GM19372 (cell line): Measurements from ENCODE around the gene ELMOD1.

Source experiments
- ATAC-seq: cut with Tn5 transposase; IDR thresholded peaks from one replicate; pipeline ENCODE4 v1.9.1; 2021; ENCODE audit warnings: mild to moderate bottlenecking, low read depth, moderate library complexity; ENCODE audit not compliant: unreplicated experiment

The ELMOD1 gene

DNA sequence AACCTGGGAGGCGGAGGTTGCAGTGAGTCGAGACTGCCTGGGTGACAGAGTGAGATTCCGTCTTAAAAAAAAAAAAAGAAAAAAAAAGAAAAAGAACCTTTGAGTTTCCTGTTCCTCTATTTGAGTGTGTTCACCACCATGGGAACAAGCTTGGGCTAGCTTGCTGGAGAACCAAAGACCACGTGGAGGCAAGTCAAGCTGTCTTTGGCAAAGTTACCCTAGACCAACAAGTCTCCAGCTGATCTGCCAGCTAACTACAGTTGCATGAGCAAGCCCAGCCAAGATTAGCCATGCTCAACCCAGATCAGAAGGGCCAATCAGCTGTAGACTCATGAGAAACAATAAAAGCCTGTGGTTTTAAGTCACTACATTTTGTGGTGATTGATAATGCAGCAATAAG is 91.2 kb downstream of the ELMOD1 start:
- no peak for ATAC-seq

DNA sequence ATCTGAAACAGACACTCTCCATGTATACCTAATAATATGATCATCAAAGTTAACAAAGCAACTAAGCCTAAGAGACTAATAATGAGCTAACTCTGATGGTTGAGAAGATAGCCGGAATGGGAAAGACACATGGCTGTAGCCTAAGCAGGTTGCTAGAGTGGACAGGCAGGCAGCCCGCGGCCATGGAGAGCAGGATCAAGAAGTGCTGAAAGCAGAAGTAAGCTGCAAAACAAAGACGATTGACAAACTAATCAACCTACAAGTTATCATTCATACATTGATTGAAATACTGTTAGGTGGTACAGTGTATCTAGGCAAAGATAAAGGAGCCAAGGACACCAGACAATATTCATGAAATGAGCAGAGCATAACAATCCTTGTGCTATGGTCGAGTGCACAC is 91.6 kb downstream of the ELMOD1 start:
- ATAC-seq = no peak

DNA sequence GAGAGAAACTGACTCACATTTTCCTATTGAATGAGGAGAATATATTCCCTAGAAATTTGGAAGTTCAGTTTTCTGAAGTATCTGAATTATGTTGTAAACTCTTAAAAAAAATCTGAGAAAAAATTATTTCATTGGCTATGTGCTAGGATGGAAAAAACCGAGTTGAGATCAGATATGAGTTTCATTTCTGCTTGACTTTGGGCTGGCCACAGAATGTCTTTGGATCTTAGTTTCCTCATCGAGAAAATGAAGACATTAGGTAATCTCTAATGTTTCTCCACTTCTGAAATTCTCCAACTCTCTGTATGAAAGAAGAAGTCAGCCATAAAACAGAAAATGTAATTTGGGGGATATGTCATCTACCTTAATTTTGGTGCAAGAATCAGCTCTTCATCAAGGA is 92.1 kb downstream of the ELMOD1 start:
- ATAC-seq = no peak

DNA sequence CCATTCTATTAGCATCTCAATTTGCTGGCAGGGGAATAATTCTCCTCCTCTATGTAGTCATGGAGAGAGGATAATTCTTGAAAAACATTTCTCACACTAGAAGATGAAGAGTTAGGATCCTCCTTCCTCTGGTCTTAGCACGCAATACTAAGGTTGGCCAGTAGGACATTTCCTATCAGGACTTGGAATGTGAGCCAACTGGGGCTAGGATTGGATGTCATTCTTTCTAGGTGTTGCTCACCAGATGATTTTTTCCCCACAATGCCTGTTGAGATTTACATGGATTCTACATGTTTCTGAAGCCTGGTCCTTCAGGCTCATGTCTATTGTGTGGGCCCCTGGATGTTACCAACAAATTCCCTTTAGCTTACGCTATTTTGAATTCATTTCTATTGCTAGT is 92.9 kb downstream of the ELMOD1 start:
- no peak for ATAC-seq

- ATAC-seq = no peak
Observed at GRCh38 chr11:107688322-107688918, 97.5 kb downstream of the ELMOD1 start.

DNA sequence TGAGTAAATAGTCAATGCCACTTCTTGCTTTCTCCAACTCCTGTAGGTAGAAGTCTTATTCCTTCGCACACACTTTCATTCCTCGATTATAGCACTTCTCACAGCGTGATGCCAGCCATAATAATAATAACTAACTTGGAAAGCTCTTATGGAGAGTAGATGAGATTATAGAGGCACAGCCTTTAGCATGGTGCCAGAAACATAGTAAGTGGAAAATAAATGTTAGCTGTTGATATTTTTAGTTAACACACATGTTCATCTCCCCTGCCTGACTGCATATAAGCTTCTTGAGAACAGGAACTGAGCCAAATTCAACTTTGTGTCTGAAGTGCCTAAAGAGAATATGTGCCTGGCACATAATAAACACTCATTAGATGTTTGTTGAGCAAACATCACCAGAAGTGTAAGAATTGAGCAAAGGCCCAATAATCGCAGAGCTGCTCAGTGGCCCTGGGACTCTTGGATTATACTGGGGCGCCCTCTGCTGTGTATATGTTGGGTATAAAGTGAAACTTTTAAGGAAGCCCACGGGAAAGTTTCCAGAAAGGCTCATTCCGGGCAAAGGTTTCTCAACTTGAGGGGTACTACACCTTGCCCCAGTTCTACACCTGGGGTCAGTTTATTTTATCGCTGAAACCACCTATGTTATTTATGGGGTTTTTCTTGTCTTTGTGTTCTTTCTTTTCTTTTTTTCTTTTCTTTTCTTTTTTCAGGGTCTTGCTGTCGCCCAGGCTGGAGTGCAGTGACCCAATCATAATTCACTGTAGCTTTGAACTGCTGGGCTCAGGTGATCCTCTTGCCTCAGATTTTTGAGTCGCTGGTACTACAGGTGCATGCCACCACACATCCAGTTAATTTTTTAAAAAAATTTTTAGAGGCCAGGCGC is 98.6 kb downstream of the ELMOD1 start:
- ATAC-seq = peak; percentile 61

DNA sequence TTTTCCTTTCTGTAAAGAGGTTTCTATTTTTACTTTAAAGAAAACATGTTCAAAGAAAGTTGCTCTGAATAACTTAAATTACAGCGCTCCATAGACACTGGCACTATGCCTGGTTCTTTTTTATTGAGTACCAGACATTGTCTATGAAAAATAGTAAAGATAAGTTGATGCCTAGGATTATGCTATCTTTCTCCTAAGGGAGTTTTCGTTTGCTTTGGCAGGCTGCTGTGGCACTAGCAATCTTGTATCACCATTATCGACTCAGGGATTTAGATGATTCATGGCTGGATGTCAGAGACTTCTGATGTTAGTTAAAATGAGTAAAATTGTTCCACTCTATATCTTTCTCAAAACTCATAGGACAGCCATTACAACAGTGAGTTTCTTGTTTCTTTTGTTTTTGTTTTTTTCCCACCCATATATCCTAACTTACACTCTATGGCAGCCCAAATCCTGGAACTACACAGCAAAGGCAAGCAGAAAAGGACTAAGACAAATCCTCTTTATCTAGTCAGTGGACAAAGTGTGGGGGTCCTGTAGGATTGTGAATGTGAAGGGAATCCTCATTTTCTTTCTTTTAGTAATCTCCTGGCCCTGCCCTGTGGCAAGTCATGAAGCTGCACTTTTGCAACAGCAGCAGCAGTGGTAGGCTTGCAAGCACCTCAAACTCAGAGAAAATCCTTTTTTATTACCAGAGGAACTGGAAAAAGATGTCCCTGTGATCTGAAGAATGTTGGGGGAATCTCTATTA is 100.2 kb downstream of the ELMOD1 start:
- no peak for ATAC-seq

DNA sequence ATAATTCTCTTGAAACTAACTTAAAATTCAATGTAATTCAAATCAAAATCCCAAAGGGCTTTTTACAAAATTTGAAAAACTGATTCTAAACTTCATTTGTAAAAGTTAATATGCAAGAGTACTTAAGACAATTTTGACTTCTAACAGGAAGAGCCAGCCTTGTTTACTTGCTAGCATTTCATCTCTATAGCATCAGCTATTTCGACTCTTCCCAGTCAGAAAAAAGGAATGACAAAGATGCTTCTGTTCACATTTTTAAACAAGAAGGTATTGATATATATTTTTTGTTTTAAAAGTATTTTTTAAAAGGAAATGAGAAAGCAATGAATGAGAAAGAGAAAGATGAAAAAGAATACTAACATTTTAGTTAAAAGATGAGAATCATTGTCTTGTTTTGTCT is 104.5 kb downstream of the ELMOD1 start:
- ATAC-seq = no peak

DNA sequence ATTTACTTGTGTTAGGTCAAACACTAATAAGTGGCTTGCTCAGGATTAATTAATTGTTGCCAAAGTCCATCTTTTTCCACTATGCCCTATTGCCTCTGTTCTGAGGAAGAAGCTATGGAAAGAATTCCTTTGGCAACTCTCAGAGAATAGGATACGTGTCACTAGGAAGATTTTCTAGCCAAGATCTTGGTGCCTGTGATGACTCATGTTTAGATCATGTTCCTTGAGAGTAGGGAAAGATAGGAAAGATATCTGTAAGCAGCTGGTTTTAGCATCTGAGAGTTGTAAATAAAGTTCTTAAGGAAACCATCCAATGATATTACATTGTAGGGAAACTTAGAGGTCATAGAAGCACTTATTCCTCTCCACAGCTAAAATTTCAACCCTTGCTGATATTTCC is 105.2 kb downstream of the ELMOD1 start:
- no peak for ATAC-seq

GRCh38 chr11:107697291-107697690 is 106.3 kb downstream of the ELMOD1 start:
- no peak for ATAC-seq

- ATAC-seq = no peak
Observed at GRCh38 chr11:107699371-107700285, 108.7 kb downstream of the ELMOD1 start.

DNA sequence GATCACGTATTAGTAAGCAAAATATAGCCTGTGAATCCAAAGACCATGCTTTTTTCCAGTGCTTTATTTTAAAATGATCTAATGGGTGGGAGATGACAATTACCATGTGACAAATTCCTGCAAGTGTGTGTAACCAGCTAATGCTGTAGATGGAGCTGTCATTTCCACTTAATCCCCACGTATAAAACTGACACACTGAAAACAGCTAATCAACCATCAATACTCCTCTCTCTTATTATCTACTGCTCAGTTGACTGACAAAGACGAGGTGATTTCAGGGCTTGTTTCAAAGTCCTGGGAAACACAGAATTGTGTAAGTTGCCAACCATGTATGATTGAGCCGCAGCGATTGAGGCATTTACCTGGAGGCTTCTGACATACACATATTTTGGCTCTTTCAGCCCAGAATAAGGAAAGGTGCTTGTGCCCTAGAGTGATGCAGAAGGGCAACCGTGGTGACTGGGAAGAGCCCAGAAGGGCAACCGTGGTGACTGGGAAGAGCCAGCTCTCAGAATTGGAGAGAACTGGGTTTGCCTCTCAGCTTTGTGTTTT is 111.2 kb downstream of the ELMOD1 start:
- ATAC-seq = no peak

GRCh38 chr11:107702723-107703122 is 111.8 kb downstream of the ELMOD1 start:
- ATAC-seq = no peak

- no peak for ATAC-seq
Observed at GRCh38 chr11:107704451-107704850, 113.5 kb downstream of the ELMOD1 start.

- ATAC-seq = no peak
Observed at GRCh38 chr11:107705027-107705426, 114.1 kb downstream of the ELMOD1 start.

DNA sequence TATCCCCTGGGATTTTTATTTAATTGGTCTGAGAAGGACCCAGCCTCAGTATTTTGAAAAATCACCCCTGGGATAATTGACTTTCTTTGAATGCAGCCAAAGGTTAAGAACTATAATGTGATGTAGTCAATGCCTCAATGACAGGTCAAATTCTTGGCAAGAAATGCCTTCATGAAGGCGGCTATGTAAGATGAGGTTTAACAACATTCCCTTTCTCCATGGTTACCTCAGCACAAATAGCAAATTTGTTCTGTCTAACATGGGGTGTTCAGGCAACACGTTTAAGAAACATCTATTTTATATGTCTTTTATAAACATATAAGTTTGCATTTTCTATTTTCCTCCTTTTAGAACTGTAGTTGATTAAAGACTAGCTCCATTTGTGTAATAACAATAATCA is 115.6 kb downstream of the ELMOD1 start:
- ATAC-seq = no peak

DNA sequence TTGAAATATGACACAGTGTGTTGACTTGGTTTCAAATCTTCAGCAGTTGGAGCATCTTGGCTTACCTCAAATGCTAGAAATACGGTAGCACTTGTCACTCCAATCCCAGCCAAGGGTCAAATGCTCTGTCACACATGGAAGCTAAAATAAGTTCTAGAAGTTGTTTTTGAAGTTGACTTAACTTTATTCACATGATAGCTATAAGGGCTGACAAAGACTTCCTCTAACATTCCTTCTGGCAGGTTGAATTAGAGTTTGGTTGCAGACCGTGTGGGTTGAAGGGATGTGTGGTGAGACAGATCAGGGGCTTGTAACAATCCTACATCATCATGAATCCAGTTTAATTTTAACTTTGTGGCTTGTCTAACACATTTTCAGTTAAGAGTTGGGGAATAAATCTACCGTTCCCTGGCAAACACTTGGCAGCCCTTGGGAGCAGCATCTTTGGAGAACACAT is 116.3 kb downstream of the ELMOD1 start:
- ATAC-seq = no peak

DNA sequence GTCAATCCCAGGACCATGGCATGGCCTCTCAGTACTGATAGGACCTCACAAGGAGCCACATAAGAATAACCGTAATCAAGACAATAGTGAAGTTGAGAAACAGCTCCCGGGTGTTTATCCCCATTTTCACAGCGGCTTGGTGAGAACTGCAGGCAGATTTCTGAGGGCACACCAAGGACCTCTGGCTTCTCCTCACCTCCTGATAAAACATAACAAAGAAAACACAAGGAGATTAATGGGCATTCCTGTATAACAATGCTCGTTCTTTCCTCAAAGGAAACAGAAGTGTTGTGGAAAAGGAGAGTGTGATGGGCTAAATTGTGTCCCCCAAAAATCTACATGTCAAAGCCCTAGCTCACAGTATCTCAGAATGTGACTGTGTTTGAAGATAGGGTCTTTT is 116.9 kb downstream of the ELMOD1 start:
- no peak for ATAC-seq

DNA sequence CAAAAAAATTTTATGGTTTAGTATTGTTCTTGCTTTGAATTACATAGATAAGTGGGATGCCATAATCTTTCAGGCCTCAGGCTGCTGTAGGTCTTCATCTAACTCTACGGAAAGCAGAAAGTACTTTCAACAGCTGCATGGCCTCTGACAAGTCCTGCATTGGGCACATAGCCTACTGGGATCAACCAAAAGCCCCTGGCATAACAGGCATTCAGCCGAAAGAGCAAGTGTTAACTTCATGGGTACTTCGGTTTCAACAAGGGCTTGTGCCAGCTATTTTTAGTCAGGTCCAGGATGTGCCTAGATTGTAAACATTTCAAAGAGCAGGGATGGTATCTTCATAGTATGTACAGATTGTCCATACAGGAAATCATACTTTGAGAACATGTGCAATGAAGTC is 117.8 kb downstream of the ELMOD1 start:
- no peak for ATAC-seq

- ATAC-seq = no peak
Observed at GRCh38 chr11:107710301-107710700, 119.4 kb downstream of the ELMOD1 start.
